Fibroblast of villous mesenchyme (primary cell): Measurements from ENCODE around the gene ISOC2. TPM values are rescaled to one million over a fixed set of nuclear protein-coding genes. Genes with fewer than 3 reads are reported as not detected.
"Not testable (repeated sequence)": the region's sequence is repeated elsewhere in the genome, so short reads cannot be mapped to it uniquely, and the experiment has no call there.

ENCODE experiments used
- DNase-seq: peaks from one replicate; pipeline ENCODE4 v3.0.0-alpha.2; 2010; ENCODE audit warnings: low read depth
- H3K4me3 ChIP-seq: 2 replicates; pipeline ENCODE4 v1.5.1; 2011; ENCODE audit warnings: low read depth, mild to moderate bottlenecking, low read length
- total RNA-seq: library from RNA; depleted of rRNA; stranded (reverse); fragments of >200 nt; gene quantifications from 2 replicates; pipeline ENCODE4 v1.2.3, GENCODE V29; 2012
- TF ChIP-seq, protein P1 (sequence below): IDR thresholded peaks from 2 replicates; pipeline ENCODE4 v1.5.1; 2012; ENCODE audit warnings: low read depth, mild to moderate bottlenecking, low read length; ENCODE audit not compliant: insufficient read depth

Gene ISOC2
- total RNA-seq, 1 donor = 57.9 TPM

DNA sequence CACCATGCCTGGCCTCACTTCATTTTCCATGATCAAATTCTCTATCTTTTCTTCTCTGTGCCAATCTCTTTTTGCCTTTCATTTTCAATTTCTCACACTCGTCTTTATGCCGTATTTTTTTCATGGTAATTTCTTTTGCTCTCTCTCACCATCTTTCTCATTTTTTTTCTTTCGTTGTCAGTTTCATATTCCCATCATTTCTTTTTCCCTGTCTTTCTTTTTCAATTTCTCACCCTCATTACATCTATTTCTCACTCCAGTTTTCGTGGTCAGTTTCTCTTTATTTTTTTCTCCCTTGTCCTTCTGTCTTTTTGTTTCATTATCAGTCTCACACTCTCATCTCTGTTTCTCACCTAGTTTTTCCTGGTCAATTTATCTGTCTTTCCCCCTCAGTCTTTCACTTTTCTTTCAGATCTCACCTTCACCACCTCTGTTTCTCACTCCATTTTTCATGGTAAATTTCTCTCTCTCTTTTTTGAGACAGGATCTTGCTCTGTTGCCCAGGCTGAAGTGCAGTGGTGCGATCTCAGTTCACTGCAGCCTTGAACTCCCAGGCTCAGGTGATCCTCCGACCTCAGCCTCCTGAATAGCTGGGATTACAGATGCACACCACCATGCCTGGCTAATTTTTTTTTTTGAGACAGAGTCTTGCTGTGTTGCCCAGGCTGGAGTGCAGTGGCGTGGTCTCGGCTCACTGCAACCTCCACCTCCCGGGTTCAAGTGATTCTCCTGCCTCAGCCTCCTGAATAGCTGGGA lies 40.9 kb upstream of the ISOC2 start:
- no peak for DNase-seq
- no peak overlapping the region for H3K4me3 ChIP-seq
- TF ChIP-seq, protein P1, sequence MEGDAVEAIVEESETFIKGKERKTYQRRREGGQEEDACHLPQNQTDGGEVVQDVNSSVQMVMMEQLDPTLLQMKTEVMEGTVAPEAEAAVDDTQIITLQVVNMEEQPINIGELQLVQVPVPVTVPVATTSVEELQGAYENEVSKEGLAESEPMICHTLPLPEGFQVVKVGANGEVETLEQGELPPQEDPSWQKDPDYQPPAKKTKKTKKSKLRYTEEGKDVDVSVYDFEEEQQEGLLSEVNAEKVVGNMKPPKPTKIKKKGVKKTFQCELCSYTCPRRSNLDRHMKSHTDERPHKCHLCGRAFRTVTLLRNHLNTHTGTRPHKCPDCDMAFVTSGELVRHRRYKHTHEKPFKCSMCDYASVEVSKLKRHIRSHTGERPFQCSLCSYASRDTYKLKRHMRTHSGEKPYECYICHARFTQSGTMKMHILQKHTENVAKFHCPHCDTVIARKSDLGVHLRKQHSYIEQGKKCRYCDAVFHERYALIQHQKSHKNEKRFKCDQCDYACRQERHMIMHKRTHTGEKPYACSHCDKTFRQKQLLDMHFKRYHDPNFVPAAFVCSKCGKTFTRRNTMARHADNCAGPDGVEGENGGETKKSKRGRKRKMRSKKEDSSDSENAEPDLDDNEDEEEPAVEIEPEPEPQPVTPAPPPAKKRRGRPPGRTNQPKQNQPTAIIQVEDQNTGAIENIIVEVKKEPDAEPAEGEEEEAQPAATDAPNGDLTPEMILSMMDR = no peak

DNA sequence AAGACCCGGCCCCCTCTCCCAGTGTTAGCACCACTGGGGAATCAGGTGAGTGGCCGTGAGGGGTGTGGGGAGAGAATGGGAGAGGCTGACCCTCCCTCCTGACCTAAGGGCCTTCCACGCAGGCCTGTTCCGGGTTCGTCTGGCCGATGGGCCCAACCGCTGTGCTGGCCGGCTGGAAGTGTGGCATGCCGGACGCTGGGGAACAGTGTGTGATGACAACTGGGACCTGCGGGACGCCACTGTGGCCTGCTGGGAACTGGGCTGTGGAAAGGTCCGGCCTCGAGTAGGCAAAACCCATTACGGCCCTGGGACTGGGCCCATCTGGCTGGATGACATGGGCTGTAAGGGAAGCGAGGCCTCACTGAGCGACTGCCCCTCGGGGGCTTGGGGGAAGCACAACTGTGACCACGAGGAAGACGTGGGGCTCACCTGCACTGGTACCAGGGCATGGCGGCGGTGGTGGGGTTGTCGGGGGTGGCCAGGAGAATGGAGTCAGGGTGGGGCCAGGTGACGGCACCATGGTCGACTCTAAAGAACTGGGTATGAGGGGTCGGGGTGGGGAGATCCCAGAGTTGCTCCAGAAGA lies 39.0 kb upstream of the ISOC2 start:
- no peak for DNase-seq
- no peak overlapping the region for H3K4me3 ChIP-seq
- TF ChIP-seq, protein P1 = no peak

DNA sequence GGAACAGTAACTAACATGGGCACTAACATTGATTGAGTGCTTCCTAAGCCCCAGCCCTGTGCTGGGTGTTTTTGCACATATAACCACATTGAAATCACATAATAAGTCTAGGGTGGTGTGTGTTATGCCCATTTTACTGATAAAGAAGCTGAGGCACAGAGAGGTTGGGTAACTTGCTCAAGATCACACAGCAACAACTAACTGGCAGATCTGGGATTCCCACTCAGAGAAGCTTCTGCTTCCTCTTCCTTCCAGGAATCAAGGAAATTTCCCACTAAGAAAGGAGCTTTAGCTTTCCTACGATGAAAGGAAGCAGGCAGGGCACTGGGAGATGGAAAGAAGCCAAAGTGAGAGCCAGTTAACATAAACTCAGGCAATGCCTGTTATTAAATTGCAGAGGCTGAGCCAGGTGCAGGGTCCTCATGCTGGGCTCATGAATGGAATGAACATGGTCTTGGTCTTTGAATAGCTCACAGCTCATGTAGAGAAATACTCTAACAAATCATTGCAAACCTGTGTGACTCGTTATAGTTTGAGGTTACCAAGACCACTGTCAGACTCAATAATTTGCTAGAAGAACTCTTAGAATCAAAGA lies 36.9 kb upstream of the ISOC2 start:
- H3K4me3 ChIP-seq = no peak overlapping the region
- no peak for DNase-seq
- TF ChIP-seq, protein P1 = no peak

DNA sequence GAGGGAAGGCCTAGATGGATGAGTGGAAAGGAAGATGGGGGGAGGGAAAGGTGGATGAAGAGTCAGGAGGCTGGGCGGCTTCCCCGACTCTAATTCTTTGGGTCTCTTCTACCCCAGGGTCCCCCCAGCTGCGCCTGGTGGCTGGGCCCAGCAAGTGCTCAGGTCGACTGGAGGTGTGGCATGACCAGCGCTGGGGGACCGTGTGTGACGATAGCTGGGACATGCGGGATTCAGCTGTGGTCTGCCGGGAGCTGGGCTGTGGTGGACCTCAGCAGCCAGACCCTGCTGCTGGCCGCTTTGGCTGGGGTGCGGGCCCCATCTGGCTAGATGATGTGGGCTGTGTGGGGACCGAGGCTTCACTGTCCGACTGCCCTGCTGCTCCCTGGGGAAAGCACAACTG lies 36.3 kb upstream of the ISOC2 start:
- DNase-seq = no peak
- H3K4me3 ChIP-seq = no peak overlapping the region
- TF ChIP-seq, protein P1 = no peak

DNA sequence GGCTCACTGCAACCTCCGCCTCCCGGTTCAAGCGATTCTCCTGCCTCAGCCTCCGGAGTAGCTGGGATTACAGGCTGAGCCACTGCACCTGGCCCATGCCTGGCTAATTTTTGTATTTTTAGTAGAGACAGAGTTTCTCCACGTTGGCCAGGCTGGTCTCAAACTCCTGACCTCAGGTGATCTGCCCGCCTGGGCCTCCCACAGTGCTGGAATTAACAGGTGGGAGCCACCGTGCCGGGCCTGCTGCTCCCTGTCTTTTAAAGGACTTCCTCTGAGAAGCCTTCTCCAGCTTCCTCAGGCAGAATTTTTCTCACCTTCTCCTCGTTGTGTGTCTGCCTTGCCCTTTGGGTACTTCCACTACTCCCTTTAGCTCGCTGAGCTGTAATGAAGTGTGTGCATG lies 35.4 kb upstream of the ISOC2 start:
- H3K4me3 ChIP-seq, DNase-seq: not testable (repeated sequence)

DNA sequence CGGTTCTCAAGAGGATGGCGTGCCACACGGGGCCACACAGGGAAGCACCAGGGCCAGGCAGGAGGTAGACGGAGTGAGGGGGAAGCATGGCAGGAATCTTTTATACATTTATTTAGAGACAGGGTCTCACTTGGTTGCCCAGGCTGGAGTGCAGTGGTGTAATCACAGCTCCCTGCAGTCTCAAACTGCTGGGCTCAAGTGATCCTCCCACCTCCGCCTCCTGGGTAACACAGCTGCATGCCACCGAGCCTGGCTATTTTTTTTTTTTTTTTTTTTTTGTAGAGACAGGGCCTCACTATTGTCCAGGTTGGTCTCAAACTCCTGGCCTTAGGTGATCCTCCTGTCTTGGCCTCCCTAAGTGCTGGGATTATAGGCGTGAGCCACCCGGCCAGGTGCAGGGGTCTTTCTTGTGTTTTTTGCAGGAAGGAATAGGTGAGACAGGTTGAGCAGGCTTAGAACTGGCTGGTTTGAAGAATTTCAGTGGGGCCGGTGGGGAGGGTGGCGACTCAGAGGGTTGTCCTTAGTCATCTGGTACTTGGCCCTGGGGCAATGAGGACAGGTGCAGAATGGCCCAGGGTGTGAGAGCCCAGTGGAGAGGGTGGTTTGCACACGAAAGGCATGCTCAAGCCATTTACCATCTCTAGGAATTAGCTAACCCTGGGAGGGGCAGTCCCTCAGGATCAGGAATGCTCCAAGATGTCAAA lies 34.4 kb upstream of the ISOC2 start:
- no peak for DNase-seq
- H3K4me3 ChIP-seq = no peak overlapping the region
- TF ChIP-seq, protein P1 = no peak

DNA sequence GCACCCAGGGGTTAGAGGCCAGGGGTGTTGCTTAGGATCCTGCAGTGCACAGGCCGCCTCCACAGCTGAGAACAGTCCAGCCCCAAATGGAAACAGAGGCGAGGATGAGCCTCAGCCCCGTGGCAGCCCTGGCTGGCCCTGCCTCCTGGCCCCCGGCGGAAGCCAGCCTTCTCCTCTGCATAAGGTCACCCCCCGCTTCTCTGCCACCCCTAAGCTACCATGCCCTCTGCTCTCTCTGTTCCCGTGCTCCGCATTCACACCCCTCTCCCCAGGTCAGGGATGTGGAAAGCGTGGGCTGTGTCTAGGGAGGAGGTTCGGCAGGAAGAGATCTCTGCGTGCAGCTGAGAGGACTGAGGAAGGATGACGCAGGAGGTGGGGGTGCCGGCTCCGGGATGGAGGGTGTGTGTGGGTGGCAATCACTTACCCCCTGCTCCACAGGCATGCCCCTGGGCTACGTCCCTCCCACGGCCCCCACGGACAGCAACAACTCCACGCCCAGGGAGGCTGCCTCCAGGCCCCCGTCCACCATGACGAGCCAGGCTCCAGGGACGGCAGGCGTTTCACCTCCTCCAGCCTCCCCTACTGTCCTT lies 32.8 kb upstream of the ISOC2 start:
- DNase-seq = peak; percentile 56
- H3K4me3 ChIP-seq = peak overlapping the region; percentile 40
- TF ChIP-seq, protein P1 = no peak
